Epithelial cell of esophagus (primary cell): ENCODE results near the gene IQSEC1.

Experiments
- DNase-seq: peaks from one replicate; pipeline ENCODE4 v3.0.0; 2010; ENCODE audit warnings: low read depth
- H3K4me3 ChIP-seq: 2 replicates; pipeline ENCODE4 v1.5.1; 2011; ENCODE audit warnings: mild to moderate bottlenecking, low read length, control low read depth
- TF ChIP-seq, protein P1 (sequence below): IDR thresholded peaks from 2 replicates; pipeline ENCODE4 v1.5.1; 2011; ENCODE audit warnings: low read depth, mild to moderate bottlenecking, low read length, control low read depth, inconsistent platforms; ENCODE audit not compliant: insufficient read depth; ENCODE audit errors: missing control alignments

The IQSEC1 gene

DNA sequence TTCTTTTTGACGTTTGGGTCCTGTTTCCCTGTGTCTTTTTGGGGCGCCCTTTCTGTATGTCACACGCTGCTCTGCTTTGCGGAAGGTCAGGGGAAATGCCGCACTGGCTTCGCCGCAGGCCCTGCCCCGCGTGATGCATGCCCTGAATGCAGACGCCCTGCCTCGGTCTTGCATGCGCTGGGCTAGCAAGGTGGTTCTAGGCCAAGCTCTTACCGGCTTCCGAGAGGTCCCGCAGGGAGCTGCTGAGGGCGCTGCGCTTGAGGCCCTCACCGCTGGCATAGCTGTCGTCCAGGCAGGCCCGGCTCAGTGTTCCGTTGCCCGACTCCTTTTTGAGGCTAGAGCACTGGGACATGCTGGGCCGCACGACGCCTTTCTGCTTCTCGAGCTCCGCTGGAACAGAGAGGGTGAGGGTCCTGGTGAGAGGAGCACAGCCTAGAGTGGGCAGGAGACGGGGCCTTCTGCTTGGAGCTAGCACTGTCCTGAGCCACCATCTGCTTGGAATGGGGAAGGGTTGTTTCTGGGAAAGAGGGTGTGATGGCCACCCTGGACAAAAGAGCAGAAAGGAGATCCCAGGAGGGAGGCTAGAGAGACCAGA is 165.0 kb downstream of the IQSEC1 start:
- TF ChIP-seq, protein P1, sequence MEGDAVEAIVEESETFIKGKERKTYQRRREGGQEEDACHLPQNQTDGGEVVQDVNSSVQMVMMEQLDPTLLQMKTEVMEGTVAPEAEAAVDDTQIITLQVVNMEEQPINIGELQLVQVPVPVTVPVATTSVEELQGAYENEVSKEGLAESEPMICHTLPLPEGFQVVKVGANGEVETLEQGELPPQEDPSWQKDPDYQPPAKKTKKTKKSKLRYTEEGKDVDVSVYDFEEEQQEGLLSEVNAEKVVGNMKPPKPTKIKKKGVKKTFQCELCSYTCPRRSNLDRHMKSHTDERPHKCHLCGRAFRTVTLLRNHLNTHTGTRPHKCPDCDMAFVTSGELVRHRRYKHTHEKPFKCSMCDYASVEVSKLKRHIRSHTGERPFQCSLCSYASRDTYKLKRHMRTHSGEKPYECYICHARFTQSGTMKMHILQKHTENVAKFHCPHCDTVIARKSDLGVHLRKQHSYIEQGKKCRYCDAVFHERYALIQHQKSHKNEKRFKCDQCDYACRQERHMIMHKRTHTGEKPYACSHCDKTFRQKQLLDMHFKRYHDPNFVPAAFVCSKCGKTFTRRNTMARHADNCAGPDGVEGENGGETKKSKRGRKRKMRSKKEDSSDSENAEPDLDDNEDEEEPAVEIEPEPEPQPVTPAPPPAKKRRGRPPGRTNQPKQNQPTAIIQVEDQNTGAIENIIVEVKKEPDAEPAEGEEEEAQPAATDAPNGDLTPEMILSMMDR, result no peak

DNA sequence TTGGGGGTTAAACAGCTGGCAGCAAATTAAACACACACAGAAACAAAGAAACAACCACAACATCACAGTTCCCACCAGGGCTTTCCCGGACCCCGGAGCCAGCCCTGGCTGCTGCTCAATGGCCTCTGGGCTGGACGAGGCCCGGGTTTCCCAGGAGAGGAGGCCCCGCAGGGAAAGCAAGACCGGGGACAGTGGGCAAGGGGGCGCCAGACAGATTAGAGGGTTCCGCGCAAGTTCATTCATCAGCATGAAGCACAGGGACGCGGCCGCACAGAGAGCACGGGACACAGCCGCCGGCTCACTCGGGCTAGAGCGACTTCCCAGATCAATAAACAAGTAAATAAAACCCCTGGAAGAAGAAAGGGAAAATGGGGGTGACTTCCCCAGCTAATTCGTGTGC is 165.5 kb downstream of the IQSEC1 start:
- DNase-seq, result no peak
- TF ChIP-seq, protein P1, result no peak
- H3K4me3 ChIP-seq, result no peak overlapping the region

More for the DNA sequence above, 165.0 kb downstream of the IQSEC1 start:
- no peak for DNase-seq
- no peak overlapping the region for H3K4me3 ChIP-seq

DNA sequence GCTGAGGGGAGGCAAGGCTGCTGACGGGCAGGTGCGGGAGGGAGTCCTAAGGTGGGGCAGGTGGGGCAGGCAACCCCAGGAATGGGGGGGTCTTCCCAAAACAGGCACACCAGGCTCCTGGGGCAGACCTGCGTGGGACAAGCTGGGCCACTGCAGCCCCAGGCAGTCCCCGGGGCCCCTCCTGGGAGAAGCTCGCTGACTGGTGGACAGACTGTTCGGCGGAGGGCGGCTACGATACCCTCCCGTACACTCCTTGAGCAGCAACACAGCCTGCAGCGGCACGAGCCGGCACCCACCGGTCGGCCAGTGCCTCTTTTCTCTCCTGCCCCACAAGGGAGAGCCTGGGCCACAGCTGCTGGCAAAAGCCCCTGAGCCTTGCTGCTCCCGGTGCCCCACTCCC is 165.9 kb downstream of the IQSEC1 start:
- TF ChIP-seq, protein P1, result no peak

DNA sequence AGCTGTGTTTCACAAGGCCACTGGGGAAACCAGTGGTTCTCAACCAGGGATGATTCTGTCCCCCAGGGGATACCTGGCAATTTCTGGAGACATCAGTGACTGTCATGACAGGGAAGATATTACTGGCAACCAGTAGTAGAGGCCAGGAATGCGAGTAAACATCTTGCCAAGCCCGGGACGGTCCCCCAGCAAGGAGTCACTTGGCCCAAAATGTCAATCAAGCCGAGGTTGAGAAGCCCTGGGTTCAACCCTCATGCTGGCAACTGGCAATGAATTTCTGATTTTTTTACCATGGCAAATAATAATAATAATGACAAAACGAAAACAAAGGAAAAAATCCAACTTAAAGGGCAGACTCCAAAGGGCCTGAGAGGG is 166.3 kb downstream of the IQSEC1 start:
- DNase-seq, result no peak
- TF ChIP-seq, protein P1, result no peak
- H3K4me3 ChIP-seq, result no peak overlapping the region

More for the DNA sequence above, 165.9 kb downstream of the IQSEC1 start:
- no peak overlapping the region for H3K4me3 ChIP-seq
- no peak for DNase-seq

DNA sequence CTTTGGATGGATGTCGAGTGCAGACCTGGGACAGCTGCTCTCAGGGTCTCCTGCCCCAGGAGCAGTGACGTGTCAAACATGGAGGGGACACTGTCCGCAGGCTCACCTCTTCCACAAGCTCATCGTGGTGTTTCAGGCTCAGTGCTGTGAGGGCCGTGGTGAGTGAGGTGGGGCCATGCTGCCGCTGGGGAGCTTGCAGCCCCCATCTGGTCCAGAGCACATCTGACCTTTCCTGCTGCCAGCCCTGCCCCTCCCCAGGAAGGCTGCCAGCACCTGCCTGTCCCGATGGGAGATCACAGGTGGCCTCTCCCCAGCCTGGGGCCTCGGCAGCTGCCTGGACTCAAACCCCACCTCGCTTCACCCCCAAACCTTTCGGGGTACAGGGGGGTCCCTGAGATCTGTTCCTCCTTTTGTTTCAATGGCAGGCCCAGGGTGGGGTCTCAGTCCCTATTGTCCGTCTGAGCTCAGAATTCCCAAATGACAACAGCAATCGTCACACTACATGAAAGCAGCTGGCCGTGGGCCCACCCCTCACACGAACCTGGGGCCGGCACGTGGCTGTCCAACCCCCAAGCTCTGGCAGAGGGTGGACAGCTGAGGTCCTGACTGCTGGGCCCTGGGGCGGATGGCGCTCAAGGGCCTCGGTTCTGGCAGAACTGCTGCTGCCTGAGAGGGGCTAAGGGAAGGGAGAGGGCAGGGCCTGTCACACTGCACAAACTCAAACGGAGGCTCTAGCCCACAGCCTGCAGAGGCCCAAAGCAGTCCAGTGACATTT is 166.9 kb downstream of the IQSEC1 start:
- DNase-seq, result no peak
- H3K4me3 ChIP-seq, result no peak overlapping the region
- TF ChIP-seq, protein P1, result no peak

DNA sequence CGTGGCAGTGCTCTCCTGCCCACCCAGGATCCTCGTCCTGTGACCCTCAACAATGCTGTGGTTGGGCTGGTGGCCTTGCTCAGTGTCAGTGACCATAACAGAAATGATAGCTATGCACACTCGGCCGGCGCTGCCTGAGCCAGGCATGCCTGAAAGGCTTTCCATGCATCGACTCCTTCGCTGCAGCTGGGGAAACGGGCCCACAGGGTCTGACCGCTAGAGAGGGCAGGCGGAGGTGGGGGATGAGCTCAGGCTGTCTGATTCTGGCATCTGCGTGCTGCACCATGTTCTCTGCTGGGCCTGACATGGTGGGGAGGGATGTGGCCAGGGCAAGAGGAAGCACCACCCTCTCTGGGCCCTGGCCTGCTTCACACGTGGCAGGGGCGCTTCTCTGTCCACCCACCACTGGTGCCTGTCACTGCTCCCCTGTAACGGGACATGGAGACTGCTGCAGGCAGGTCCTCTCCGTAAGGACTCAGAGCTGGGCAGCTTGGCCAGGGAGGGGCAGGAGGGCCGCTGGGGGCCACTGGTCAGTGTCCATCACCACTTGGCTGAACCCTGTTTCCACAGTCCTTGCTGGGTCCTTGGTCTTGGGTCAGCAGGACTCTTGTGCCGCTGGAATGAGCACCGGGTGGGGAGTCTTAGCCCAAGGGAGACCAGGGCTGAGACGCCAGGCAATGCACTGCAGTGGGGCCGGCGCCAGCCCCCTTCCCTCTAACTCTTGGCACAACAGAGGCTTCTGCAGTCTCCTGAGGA is 167.7 kb downstream of the IQSEC1 start:
- DNase-seq, result no peak
- no peak overlapping the region for H3K4me3 ChIP-seq
- TF ChIP-seq, protein P1, result no peak

DNA sequence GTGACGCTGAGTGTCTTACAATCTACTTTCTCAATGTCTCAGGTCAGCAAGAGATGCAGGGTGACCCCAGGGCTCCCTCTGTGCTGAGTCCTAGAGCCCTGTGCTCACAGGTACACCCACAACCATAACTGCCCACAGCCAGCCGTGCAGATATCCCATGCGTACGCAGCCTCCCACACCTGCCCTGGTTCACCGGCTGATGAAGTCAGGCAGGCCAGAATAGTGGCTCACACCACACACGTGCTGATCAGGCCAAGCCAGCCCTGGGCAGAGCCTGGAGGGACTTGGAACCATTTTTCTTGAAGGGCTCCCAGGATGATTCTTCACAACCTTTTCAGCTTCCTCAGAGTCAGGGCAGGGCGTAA is 168.3 kb downstream of the IQSEC1 start:
- no peak overlapping the region for H3K4me3 ChIP-seq
- TF ChIP-seq, protein P1, result no peak
- no peak for DNase-seq
